ENCODE results near the gene SNRPD1. TPM values are rescaled to one million over a fixed set of nuclear protein-coding genes. Genes with fewer than 3 reads are reported as not detected.
A peak's percentile ranks its signal among the peaks of the same experiment; 100 is the strongest.
"Not testable (repeated sequence)": the region's sequence is repeated elsewhere in the genome, so short reads cannot be mapped to it uniquely, and the experiment has no call there.

SNRPD1 gene
- total RNA-seq, 1 donor from 2014 or later = 128 TPM

DNA sequence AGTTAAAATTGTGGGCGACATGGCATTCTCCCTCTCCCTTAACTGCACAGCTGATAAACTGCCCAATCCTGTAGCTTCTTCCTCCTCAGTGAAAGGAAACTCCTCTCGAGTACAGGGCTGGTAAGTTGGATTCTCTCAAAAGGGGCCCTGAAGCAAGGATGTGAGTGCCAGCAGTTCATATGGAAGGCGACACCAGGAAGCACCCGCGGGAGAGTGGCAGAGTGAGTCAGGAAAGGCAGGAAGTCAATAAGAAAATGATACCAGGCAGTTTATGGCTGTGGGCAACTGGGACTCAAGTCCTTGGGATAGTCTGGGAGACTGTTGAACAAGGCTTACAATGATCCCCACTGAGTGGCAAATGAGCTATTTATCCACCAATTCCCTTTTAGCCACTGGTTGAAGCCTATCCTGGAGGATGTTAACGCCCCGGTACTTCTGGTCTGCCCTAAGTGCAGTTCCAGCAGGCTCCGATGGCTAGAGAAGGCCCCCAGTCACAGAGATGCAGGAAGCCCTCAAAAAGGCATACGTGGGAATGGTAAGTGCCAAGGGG, 57.7 kb downstream of the SNRPD1 start:
- Histone ChIP-seq H2AFZ (replicated peaks) (no peak overlapping the region), H3K36me3 (no peaks in the 10 kb centered on the region), H3K4me3 (no peak overlapping the region), H3K4me2 (no peak overlapping the region), H4K20me1 (ENCODE audit: low read depth) (no peaks in the 10 kb centered on the region), H3K4me1 (peaks cover under 1% of the 10 kb centered on the region), H3K27me3 (no peaks in the 10 kb centered on the region), H3K9me3 (ENCODE audit: low read depth) (no peaks in the 10 kb centered on the region), H3K27ac (no peak overlapping the region), H3F3A (ENCODE audit: low read depth) (no peaks in the 10 kb centered on the region), H3K9ac (no peak overlapping the region), H3K79me2 (ENCODE audit: low read depth) (no peaks in the 10 kb centered on the region)
- Mint-ChIP-seq H3K9me3 (no peaks in the 10 kb centered on the region), H3K4me3 (no peak overlapping the region), H3K27ac (no peak overlapping the region), H3K4me1 (peaks cover 9% of the 10 kb centered on the region), H3K27me3 (ENCODE audit: insufficient read depth, low read depth) (peaks cover 3% of the 10 kb centered on the region), H3K36me3 (no peaks in the 10 kb centered on the region)
- TF ChIP-seq EZH2 (IDR thresholded peaks at IDR 0.05) = no peak
- TF ChIP-seq CTCF (IDR thresholded peaks at IDR 0.05) = no peak
- no peak for TF ChIP-seq EZH2phosphoT487 (IDR thresholded peaks at IDR 0.05)
- DNase-seq (ENCODE audit: low spot score) = peak; percentile 5

DNA sequence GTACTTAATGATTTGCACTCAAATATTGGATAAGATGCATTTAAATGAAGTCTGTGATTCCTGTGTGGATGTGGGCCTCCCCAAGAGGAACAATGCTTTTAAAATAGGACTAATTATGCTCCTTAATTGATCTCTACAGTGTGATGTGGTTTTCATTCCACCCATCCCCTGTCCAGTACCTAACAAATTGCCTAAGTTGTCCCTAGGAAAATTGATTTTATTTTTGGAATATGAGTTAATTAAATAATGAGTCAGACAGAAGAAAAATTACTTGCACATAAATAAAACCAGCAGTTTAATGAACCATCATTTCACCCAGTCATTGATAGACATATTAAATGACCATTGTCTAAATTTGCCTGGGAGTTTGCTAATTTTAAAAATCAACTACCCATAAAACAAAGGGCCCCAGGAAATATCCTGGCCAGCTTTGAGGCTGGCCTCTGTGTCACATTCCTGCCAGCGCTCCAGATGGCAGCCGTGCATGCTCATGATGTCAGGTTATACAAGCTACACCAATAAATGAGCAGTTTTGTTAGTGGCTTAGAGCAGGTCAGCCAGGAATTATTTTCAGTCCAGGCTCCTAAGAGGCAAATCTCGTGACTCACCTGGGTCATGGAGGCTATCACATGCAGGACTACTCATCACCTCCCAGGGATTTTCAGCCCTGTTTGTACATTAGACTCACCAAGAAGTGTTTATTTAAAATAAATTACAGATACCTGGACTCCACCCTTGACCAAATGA, 60.6 kb downstream of the SNRPD1 start:
- Mint-ChIP-seq H3K27me3 (ENCODE audit: insufficient read depth, low read depth) (peaks cover 6% of the 10 kb centered on the region), H3K4me1 (peaks cover 13% of the 10 kb centered on the region), H3K9me3 (no peaks in the 10 kb centered on the region), H3K36me3 (no peaks in the 10 kb centered on the region), H3K27ac (no peak overlapping the region), H3K4me3 (no peak overlapping the region)
- no peaks in the 10 kb centered on the region for H3K79me2 ChIP-seq (ENCODE audit: low read depth)
- no peak overlapping the region for H3K4me3 ChIP-seq
- H3F3A ChIP-seq (ENCODE audit: low read depth) = no peaks in the 10 kb centered on the region
- H3K4me1 ChIP-seq = peaks cover 4% of the 10 kb centered on the region
- no peaks in the 10 kb centered on the region for H3K9me3 ChIP-seq (ENCODE audit: low read depth)
- DNase-seq (ENCODE audit: low spot score) = no peak
- TF ChIP-seq EZH2phosphoT487 (IDR thresholded peaks at IDR 0.05) = no peak
- TF ChIP-seq CTCF (IDR thresholded peaks at IDR 0.05) = no peak
- no peak for TF ChIP-seq EZH2 (IDR thresholded peaks at IDR 0.05)
- H2AFZ ChIP-seq (replicated peaks) = no peak overlapping the region
- H3K27ac ChIP-seq = no peak overlapping the region
- H3K27me3 ChIP-seq = no peaks in the 10 kb centered on the region
- H3K36me3 ChIP-seq = no peaks in the 10 kb centered on the region
- no peaks in the 10 kb centered on the region for H4K20me1 ChIP-seq (ENCODE audit: low read depth)
- H3K9ac ChIP-seq = no peak overlapping the region
- no peak overlapping the region for H3K4me2 ChIP-seq

- peaks cover 13% of the 10 kb centered on the region for H3K4me1 Mint-ChIP-seq
- not testable (repeated sequence) for H4K20me1 ChIP-seq (ENCODE audit: low read depth); H3K36me3 ChIP-seq; H3K36me3 Mint-ChIP-seq; H3K27me3 ChIP-seq; H3K4me2 ChIP-seq; H3K27me3 Mint-ChIP-seq (ENCODE audit: insufficient read depth, low read depth); H3K9ac ChIP-seq; H3F3A ChIP-seq (ENCODE audit: low read depth); H3K27ac ChIP-seq; H3K9me3 ChIP-seq (ENCODE audit: low read depth); H2AFZ ChIP-seq (replicated peaks); H3K4me3 Mint-ChIP-seq; H3K27ac Mint-ChIP-seq; H3K9me3 Mint-ChIP-seq; DNase-seq (ENCODE audit: low spot score); H3K4me3 ChIP-seq; H3K4me1 ChIP-seq; H3K79me2 ChIP-seq (ENCODE audit: low read depth)
These were observed 63.2 kb downstream of the SNRPD1 start for GRCh38 chr18:21675354-21675753.

- H3K27ac Mint-ChIP-seq = no peak overlapping the region
- H3K4me1 Mint-ChIP-seq = peaks cover 10% of the 10 kb centered on the region
- Histone ChIP-seq H3K9me3 (ENCODE audit: low read depth) (no peaks in the 10 kb centered on the region), H3F3A (ENCODE audit: low read depth) (peaks cover 17% of the 10 kb centered on the region), H3K36me3 (no peaks in the 10 kb centered on the region), H3K27me3 (no peaks in the 10 kb centered on the region), H3K4me1 (peaks cover 21% of the 10 kb centered on the region), H3K79me2 (ENCODE audit: low read depth) (no peaks in the 10 kb centered on the region), H3K27ac (no peak overlapping the region), H3K4me2 (no peak overlapping the region), H3K9ac (no peak overlapping the region), H4K20me1 (ENCODE audit: low read depth) (peaks cover 4% of the 10 kb centered on the region), H3K4me3 (no peak overlapping the region), H2AFZ (replicated peaks) (no peak overlapping the region)
- H3K27me3 Mint-ChIP-seq (ENCODE audit: insufficient read depth, low read depth) = peaks cover 3% of the 10 kb centered on the region
- no peak overlapping the region for H3K4me3 Mint-ChIP-seq
- no peaks in the 10 kb centered on the region for H3K36me3 Mint-ChIP-seq
- DNase-seq (ENCODE audit: low spot score) = no peak
- no peaks in the 10 kb centered on the region for H3K9me3 Mint-ChIP-seq
- TF ChIP-seq CTCF (IDR thresholded peaks at IDR 0.05) = no peak
- TF ChIP-seq EZH2phosphoT487 (IDR thresholded peaks at IDR 0.05) = no peak
- TF ChIP-seq EZH2 (IDR thresholded peaks at IDR 0.05) = no peak
These were observed 66.7 kb downstream of the SNRPD1 start for GRCh38 chr18:21678859-21679258.
